GM23248 (cell line): ENCODE measurements around the gene UROD.

Experiments used
- EZH2 ChIP-seq: fragments of 200-600 bp; sonication (generic); IDR thresholded peaks from 2 replicates; pipeline ENCODE4 v1.6.1; 2018; ENCODE audit warnings: antibody characterized with exemption, mild to moderate bottlenecking; ENCODE audit not compliant: insufficient read depth, poor library complexity, severe bottlenecking
- EZH2phosphoT487 ChIP-seq: fragments of 200-600 bp; sonication (generic); IDR thresholded peaks from 2 replicates; pipeline ENCODE4 v1.6.1; 2018; ENCODE audit warnings: antibody characterized with exemption, moderate library complexity, mild to moderate bottlenecking, low read depth; ENCODE audit not compliant: insufficient read depth

- TF ChIP-seq EZH2 (no peak), EZH2phosphoT487 (no peak)
Observed at GRCh38 chr1:45044916-45045315, 32.9 kb downstream of the UROD start.
